Lower leg skin (tissue), 3 donors: ENCODE data around the gene ALOXE3.

Source experiments
- POLR2A ChIP-seq, 2 donors: fragments of 450-650 bp; IDR thresholded peaks; one replicate each; pipeline ENCODE4 v1.6.1; 2016 to 2017; ENCODE audit warnings: antibody characterized with exemption in 2 of 2, mild to moderate bottlenecking in 1 of 2, moderate library complexity in 1 of 2
- TF ChIP-seq, protein P1 (sequence below), 3 donors: fragments of 450-650 bp; IDR thresholded peaks; one replicate each; pipeline ENCODE4 v1.5.1; 2016; ENCODE audit warnings: antibody characterized with exemption in 3 of 3, mild to moderate bottlenecking in 3 of 3, moderate library complexity in 2 of 3

GRCh38 chr17:8138672-8139371, 20.5 kb upstream of the ALOXE3 start:
- TF ChIP-seq, protein P1, sequence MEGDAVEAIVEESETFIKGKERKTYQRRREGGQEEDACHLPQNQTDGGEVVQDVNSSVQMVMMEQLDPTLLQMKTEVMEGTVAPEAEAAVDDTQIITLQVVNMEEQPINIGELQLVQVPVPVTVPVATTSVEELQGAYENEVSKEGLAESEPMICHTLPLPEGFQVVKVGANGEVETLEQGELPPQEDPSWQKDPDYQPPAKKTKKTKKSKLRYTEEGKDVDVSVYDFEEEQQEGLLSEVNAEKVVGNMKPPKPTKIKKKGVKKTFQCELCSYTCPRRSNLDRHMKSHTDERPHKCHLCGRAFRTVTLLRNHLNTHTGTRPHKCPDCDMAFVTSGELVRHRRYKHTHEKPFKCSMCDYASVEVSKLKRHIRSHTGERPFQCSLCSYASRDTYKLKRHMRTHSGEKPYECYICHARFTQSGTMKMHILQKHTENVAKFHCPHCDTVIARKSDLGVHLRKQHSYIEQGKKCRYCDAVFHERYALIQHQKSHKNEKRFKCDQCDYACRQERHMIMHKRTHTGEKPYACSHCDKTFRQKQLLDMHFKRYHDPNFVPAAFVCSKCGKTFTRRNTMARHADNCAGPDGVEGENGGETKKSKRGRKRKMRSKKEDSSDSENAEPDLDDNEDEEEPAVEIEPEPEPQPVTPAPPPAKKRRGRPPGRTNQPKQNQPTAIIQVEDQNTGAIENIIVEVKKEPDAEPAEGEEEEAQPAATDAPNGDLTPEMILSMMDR (IDR thresholded peaks at IDR 0.05): peak in 1 of 3 donors; percentile 96
- TF ChIP-seq POLR2A (IDR thresholded peaks at IDR 0.05): peak in 1 of 2 donors; percentile 6
